ENCODE results near the gene PPP2R3B.

PPP2R3B gene

GRCh38 chrX:375181-376036 is 11.3 kb downstream of the PPP2R3B start:
- in situ Hi-C loops (cut with MboI; ENCODE audit: low sequenced_read_pairs, unreplicated experiment), result no loop called here
- no peak for TF ChIP-seq CTCF (IDR thresholded peaks at IDR 0.05; ENCODE audit: borderline replicate concordance, control extremely low read depth, extremely low read depth, insufficient read depth, missing control alignments)
- DNase-seq (ENCODE audit: low spot score), result no peak

GRCh38 chrX:374596-374995 is 12.1 kb downstream of the PPP2R3B start:
- TF ChIP-seq CTCF (IDR thresholded peaks at IDR 0.05; ENCODE audit: borderline replicate concordance, control extremely low read depth, extremely low read depth, insufficient read depth, missing control alignments), result no peak
- in situ Hi-C loops (cut with MboI; ENCODE audit: low sequenced_read_pairs, unreplicated experiment), result no loop called here
- no peak for DNase-seq (ENCODE audit: low spot score)

- in situ Hi-C loops (cut with MboI; ENCODE audit: low sequenced_read_pairs, unreplicated experiment), result no loop called here
- no peak for DNase-seq (ENCODE audit: low spot score)
- no peak for TF ChIP-seq CTCF (IDR thresholded peaks at IDR 0.05; ENCODE audit: borderline replicate concordance, control extremely low read depth, extremely low read depth, insufficient read depth, missing control alignments)
Measured at GRCh38 chrX:373641-374471, 12.9 kb downstream of the PPP2R3B start.

- DNase-seq (ENCODE audit: low spot score), result no peak
- in situ Hi-C loops (cut with MboI; ENCODE audit: low sequenced_read_pairs, unreplicated experiment), result no loop called here
- no peak for TF ChIP-seq CTCF (IDR thresholded peaks at IDR 0.05; ENCODE audit: borderline replicate concordance, control extremely low read depth, extremely low read depth, insufficient read depth, missing control alignments)
Measured at GRCh38 chrX:372856-373640, 13.7 kb downstream of the PPP2R3B start.

- in situ Hi-C loops (cut with MboI; ENCODE audit: low sequenced_read_pairs, unreplicated experiment), result no loop called here
- TF ChIP-seq CTCF (IDR thresholded peaks at IDR 0.05; ENCODE audit: borderline replicate concordance, control extremely low read depth, extremely low read depth, insufficient read depth, missing control alignments), result no peak
- no peak for DNase-seq (ENCODE audit: low spot score)
Measured at GRCh38 chrX:371907-372306, 14.8 kb downstream of the PPP2R3B start.

Measured in GM13976 (cell line).